Left kidney (tissue), 8 donors: ENCODE data around the gene ZNF254. TPM values are rescaled to one million over a fixed set of nuclear protein-coding genes. Genes with fewer than 3 reads are reported as not detected.
A peak's percentile ranks its signal among the peaks of the same experiment; 100 is the strongest.
"Not testable (repeated sequence)": the region's sequence is repeated elsewhere in the genome, so short reads cannot be mapped to it uniquely, and the experiment has no call there.

Experiments
- DNase-seq: peaks from one replicate; pipeline ENCODE4 v3.0.0-alpha.2; 2013
- long read RNA-seq, 8 donors: transcript quantifications; one replicate each; lab custom pipeline, GENCODE V29; 2026
- polyA plus RNA-seq: library from polyadenylated mRNA; unstranded; fragments of 120-200 nt; gene quantifications from one replicate; pipeline ENCODE4 v1.2.1, GENCODE V29; 2013; ENCODE audit not compliant: insufficient read length

Gene ZNF254
- polyA plus RNA-seq = 38.3 TPM
- long read RNA-seq, donor 1, full-length matches to known transcripts = 14 of 19 reads
- long read RNA-seq, donor 1, partial matches to known transcripts = 0 of 19 reads
- long read RNA-seq, donor 1, other reads (novel, unspliced or antisense) = 5 of 19 reads
- long read RNA-seq, donor 2, full-length matches to known transcripts = 8 of 16 reads
- long read RNA-seq, donor 2, partial matches to known transcripts = 8 of 16 reads
- long read RNA-seq, donor 2, other reads (novel, unspliced or antisense) = 0 of 16 reads
- long read RNA-seq, donor 3, transcript ZNF254-202 (4 exons, 3,967 nt) = major isoform, 7 of 7 reads
- long read RNA-seq, donor 3, partial matches to known transcripts = 0 of 7 reads
- long read RNA-seq, donor 3, other reads (novel, unspliced or antisense) = 0 of 7 reads
- long read RNA-seq, donor 4, partial matches to known transcripts = 0 of 1 reads
- long read RNA-seq, donor 4, other reads (novel, unspliced or antisense) = 0 of 1 reads
- long read RNA-seq, donor 5, transcript ZNF254-202 (4 exons, 3,967 nt) = major isoform, 11 of 14 reads
- long read RNA-seq, donor 5, partial matches to known transcripts = 0 of 14 reads
- long read RNA-seq, donor 5, other reads (novel, unspliced or antisense) = 0 of 14 reads
- long read RNA-seq, donor 6, transcript ZNF254-202 (4 exons, 3,967 nt) = major isoform, 5 of 10 reads
- long read RNA-seq, donor 6, partial matches to known transcripts = 0 of 10 reads
- long read RNA-seq, donor 6, other reads (novel, unspliced or antisense) = 0 of 10 reads
- long read RNA-seq, donor 7, full-length matches to known transcripts = 24 of 31 reads
- long read RNA-seq, donor 7, partial matches to known transcripts = 0 of 31 reads
- long read RNA-seq, donor 7, other reads (novel, unspliced or antisense) = 7 of 31 reads
- long read RNA-seq, donor 8, partial matches to known transcripts = 0 of 3 reads
- long read RNA-seq, donor 8, other reads (novel, unspliced or antisense) = 0 of 3 reads

GRCh38 chr19:24086974-24087595 is at the start of gene ZNF254:
Gene ZNF254, plus strand, starts transcription at chr19:24087187. Its CDS starts 121 bp downstream, at chr19:24087308.
- DNase-seq = peak; percentile 97

GRCh38 chr19:24040621-24041020 is 46.4 kb upstream of the ZNF254 start:
- no peak for DNase-seq

GRCh38 chr19:24041326-24041725 is 45.7 kb upstream of the ZNF254 start:
- DNase-seq = not testable (repeated sequence)

- no peak for DNase-seq
Measured at GRCh38 chr19:24046550-24046949, 40.4 kb upstream of the ZNF254 start.

DNA sequence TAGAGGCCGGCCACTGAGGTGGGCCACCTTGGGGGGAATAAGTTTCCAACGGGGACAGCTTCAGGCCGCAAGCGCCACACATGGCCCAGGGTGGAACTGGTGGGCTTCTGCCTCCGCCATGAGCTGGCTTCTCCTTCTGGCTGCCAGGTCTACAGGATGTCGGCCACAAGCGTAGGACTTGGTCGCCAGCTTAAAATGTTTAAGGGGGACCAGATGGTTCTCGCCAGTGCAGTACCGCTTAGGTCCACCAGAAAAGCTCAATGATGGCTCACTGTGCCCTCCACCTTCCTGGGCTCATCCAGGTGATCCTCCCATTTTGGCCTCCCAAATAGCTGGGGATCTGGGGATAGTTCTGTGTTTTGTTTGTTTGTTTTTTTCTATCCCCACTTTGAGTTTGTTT is 38.7 kb upstream of the ZNF254 start:
- DNase-seq = no peak

DNA sequence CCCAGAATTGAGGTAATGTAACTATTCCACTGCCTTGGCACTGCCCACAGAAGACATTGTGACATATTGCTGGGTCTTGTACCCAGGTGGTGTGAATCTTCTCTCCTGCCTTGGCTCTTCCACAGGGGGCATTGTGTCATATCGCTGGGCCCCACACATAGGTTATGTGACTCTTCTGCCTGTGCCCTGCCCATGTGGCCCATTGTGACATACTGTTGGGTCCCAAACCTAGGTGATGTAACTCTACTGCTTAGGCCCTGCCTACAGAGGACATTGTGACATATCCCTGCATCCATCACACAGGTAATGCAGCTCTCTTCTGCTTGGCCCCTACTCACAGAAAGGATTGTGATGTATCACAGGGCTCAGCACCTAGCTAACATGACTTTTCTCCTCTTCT is 37.5 kb upstream of the ZNF254 start:
- no peak for DNase-seq

DNA sequence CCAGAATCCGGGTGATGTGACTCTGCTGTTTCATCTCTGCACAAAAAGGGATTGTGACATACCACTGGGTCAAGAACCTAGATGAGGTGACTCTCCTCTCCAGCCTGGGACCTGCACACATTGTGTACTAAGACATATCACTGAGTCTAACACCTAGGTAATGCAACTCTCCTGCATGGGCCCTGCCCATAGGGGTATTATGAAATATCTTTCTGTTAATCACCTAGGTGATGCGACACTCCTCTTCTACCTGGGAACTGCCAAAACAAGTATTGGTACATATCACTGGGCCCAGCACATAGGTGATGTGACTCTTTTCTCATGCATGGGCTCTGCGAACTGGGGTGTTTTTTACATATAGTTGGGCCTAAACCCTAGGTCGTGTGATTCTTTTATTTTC is 35.5 kb upstream of the ZNF254 start:
- DNase-seq = no peak

DNA sequence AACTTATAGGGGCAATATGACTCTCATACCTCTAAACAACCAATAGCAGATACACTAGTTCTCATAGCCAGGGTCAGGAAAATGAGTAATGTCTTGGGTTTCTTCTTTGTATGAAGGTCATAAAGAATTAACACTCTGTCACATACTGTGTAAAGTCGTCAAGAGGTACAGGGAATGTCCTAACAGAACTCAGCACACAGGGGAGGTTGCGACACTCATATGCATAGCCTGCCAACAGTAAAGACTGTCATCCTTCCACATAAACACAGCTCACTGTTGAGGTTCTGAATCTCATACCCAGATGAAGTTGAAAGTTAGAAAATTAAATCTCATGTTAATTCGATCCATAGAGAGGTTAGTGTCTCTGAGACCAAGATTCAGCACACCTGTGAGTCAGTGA is 34.2 kb upstream of the ZNF254 start:
- DNase-seq = no peak

DNA sequence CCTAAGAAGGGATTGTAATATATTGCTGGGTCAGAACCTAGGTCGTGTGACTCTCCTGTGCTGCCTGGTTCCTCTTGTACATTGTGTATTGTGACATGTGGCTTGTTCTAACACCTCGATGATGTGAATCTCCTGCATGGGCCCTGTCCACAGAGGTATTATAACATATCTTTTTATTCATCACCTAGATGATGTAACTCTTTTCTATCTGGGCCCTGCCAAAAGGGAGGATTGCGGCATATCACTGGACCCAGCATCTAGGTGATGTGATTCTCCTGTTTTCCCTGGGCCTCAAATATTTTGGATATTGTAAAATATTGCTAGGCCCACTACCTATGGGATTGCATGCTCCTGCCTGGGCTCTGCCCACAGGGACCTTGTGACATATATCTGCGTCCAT is 33.4 kb upstream of the ZNF254 start:
- no peak for DNase-seq

- DNase-seq = no peak
Measured at GRCh38 chr19:24054044-24054935, 32.7 kb upstream of the ZNF254 start.

- no peak for DNase-seq
Measured at GRCh38 chr19:24055548-24055947, 31.4 kb upstream of the ZNF254 start.

- no peak for DNase-seq
Measured at GRCh38 chr19:24057144-24057543, 29.8 kb upstream of the ZNF254 start.

DNA sequence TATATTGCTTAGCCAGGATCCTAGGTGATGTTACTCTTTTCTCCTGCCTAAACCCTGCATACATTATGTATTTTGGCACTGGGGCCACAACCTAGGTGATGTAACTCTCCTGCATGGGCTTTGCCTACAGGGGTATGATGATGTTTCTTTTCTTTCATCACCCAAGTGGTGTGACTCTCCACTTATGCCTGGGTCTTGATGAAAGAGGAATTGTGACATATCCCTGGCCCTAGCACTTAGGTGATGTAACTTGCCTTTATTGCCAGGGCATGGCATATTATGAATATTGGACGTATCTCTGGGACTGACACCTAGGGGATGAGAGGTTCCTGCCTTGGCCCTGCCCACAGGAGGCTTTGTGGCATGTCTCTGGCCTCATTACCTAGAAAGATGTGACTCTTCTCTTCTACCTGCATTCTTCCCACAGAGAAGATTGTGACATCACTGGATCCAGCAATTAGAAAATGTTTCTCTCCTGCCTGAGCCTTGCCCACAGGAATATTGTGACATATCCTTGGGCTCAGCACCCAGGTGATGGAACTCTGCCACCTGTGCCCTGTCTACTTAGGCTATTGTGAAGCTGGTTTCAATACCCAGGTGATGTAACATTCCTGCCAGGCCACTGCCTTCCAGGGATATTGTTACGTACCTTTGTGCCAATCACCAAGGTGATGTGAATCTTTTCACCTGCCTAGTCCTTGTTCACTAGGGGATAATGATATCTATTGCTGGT is 27.3 kb upstream of the ZNF254 start:
- DNase-seq = no peak

GRCh38 chr19:24060687-24061356 is 26.2 kb upstream of the ZNF254 start:
- DNase-seq = no peak

- DNase-seq = no peak
Measured at GRCh38 chr19:24062190-24062589, 24.8 kb upstream of the ZNF254 start.

DNA sequence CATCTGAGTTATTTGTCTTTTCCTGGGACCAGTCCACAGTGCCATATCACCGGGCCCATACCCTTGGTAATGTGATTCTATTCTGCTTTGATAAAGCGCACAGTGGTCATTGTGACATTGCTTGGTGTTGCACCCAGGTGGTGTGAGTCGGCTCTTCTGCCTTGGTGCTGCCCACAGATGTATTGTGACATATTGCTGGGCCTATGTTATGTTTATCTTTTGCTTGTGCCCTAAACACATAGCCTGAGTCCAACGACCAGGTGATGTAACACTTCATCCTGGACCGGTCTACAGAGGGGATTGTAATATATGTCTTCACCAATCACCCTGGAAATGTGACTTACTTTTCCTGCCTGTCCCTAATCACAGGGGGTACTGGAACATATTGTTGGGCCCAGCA is 23.7 kb upstream of the ZNF254 start:
- no peak for DNase-seq

DNA sequence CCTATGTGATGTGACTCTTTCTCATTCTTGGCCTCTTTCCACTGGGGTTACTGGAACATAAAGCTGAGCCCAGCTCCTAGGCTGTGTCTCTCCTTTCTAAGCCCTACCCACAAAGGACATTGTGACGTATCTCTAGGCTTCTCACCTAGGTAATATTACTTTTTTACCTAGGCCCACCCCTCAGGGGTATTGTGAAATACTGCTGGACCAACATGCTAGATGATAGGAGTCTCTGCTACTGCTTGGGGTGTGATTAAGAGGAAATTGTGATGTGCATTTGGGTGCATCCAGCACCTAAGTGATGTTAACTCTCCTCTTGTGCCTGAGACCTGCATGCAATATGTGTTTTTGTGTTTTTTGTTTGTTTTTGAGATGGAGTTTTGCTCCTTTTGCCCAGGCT is 22.8 kb upstream of the ZNF254 start:
- DNase-seq = no peak

DNA sequence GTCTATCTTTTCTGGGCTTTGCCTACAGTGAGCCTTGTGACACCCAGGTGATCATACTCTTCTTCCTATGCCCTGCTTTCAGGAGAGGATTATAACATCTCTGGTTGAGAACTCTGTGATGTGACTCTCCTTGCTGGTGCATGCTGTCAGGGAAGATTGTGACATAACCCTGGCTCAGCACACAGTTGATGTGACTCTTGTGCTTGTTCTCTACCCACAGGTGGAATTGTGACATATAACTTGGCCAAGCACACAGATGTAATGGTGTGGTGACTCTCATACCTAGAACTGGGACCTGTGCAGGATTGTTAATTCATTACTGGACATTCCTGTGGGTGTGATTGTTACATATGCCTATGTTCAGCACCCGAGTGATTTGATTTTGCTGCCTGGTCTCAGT is 21.7 kb upstream of the ZNF254 start:
- DNase-seq = no peak

GRCh38 chr19:24065865-24066604 is 21.0 kb upstream of the ZNF254 start:
- DNase-seq = no peak
